AG09319 (cell line): Measurements from ENCODE around the gene KAT2B.
A peak's percentile ranks its signal among the peaks of the same experiment; 100 is the strongest.

Source experiments
- DNase-seq: peaks from one replicate; pipeline ENCODE4 v3.0.0-alpha.2; 2010; ENCODE audit warnings: low read depth; ENCODE audit errors: extremely low read depth
- TF ChIP-seq, protein P1 (sequence below): IDR thresholded peaks from 2 replicates; pipeline ENCODE4 v1.5.1; 2011; ENCODE audit warnings: low read depth, mild to moderate bottlenecking, inconsistent platforms, low read length, moderate library complexity

Gene KAT2B

DNA sequence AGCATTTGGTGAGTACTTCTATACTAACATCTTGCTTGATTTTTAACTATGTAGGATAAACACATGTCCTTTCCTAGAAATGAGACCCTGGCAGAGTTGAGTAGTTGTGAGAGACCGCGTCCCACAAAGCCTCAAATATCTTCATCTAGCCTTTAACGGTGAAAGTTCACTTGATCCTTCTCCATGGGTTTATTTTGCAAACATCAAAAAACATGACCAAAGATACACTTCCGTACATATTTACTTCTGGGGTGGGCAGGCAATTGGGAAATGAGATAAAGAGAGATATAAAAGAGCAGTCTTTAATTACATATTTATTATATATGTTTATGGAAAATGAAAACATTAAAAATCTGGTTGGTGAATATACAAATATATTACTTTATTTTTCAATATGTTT, 5.2 kb upstream of the KAT2B start:
- TF ChIP-seq, protein P1, sequence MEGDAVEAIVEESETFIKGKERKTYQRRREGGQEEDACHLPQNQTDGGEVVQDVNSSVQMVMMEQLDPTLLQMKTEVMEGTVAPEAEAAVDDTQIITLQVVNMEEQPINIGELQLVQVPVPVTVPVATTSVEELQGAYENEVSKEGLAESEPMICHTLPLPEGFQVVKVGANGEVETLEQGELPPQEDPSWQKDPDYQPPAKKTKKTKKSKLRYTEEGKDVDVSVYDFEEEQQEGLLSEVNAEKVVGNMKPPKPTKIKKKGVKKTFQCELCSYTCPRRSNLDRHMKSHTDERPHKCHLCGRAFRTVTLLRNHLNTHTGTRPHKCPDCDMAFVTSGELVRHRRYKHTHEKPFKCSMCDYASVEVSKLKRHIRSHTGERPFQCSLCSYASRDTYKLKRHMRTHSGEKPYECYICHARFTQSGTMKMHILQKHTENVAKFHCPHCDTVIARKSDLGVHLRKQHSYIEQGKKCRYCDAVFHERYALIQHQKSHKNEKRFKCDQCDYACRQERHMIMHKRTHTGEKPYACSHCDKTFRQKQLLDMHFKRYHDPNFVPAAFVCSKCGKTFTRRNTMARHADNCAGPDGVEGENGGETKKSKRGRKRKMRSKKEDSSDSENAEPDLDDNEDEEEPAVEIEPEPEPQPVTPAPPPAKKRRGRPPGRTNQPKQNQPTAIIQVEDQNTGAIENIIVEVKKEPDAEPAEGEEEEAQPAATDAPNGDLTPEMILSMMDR, result no peak
- DNase-seq, result no peak

DNA sequence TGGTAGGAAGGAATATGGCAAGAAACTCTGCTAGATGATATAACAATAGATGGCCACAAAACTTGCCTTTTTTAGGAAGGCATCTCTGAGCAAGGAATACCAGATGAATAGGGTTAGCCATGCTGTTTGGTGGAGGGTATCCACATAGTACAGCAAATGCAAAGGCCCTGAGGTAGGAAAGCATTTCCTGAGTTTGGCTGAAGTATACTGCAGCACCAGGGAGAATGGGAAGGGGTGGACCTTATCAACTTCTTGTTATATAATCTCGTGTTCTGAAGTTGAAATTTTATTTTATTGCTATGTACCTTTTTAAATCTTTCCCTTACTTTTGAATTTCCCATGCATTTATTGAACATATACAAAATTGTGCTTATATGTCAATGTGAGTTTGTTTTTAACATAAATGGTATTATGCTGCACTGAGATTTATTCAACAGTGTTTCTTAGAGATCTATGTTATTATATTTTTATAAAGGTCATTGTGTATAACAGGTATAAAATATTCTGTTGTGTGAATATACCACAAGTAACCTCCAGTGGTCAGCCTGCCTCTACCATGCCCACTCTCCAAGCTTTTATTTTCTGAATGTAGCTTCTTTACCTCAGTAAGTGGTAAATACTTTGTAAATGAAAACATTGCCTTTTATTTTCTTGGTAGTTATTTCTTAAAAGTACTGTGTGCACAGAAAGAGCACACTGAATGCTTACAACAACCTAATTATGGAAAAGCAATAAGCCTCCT, 2.8 kb upstream of the KAT2B start:
- TF ChIP-seq, protein P1, result no peak; the same call in 1 of the 2 replicates

DNA sequence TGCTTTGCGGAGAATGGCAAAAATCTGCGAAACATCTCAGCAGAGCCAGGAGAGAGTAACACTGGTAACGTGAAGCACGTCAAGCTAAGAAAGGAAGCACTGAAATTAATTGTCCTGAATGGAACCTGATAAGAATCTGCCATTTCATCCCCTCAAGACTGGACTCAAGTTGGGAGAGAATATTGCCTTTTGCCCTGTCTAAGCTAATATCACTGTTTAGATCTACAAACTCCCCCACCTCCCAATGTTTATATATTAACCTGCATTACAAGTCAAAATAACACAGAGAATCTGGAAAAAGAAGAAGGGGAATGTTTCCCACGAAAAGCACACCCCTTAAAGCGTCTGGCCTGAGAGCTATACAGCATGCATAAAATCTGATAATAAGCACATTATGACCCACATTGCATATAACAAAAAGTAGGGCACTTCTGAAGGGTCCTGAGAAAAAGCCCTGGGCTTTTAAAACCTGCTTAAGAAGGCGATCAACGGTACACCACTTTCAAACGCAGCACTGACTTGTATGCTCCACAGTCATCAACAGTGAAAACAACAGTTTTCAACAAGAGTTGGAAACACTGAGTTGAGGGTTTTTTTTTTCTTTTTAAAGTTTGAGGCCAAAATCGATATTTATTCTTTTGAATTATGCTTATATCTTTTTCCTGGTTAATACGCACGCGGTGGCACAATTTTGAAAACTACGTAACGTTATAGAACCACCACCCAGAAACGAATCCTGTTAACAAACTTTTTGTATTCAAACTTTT, 1.4 kb upstream of the KAT2B start:
- TF ChIP-seq, protein P1, result no peak
- DNase-seq, result no peak

More for the DNA sequence above, 2.8 kb upstream of the KAT2B start:
- no peak for DNase-seq

DNA sequence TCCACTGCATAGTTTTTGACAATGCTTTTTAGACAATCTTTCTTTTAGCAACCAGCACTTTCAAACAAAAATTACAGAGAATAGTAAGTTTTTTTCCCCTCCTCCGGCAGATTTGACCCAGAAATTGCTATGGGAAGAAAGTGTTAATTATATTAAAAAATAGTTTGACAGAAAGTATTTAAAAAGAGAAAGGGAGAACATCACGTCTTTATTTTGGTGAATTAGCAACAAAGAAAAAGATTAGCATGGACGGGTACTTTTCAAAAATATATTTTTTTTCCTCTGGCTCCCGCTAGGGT, 831 bp upstream of the KAT2B start:
- TF ChIP-seq, protein P1, result no peak
- no peak for DNase-seq

DNA sequence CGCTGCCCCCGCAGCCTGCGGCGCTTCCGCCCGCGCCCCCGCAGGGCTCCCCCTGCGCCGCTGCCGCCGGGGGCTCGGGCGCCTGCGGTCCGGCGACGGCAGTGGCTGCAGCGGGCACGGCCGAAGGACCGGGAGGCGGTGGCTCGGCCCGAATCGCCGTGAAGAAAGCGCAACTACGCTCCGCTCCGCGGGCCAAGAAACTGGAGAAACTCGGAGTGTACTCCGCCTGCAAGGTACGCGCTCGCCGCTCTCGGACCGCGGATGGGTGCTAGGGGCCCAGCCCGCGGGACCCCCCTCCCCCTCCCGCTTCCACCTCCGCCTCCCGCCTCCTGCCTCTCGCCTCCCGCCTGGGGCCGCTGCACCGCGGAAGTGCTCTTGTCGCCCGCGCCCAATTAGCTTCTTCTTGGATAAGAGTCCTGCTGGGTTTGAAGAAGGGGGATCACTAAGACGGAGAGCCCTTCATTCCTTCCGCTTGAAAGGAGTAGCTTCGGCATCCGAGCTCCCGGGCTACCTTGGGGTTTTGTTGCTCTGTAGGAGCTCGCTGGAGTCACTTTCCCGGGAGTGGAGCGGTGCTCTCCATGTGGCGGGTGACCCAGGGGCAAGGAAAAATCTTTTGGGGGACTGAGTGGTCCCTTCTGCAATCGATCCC, 426 bp downstream of the KAT2B start:
- TF ChIP-seq, protein P1, result peak; percentile 33
- DNase-seq, result no peak

DNA sequence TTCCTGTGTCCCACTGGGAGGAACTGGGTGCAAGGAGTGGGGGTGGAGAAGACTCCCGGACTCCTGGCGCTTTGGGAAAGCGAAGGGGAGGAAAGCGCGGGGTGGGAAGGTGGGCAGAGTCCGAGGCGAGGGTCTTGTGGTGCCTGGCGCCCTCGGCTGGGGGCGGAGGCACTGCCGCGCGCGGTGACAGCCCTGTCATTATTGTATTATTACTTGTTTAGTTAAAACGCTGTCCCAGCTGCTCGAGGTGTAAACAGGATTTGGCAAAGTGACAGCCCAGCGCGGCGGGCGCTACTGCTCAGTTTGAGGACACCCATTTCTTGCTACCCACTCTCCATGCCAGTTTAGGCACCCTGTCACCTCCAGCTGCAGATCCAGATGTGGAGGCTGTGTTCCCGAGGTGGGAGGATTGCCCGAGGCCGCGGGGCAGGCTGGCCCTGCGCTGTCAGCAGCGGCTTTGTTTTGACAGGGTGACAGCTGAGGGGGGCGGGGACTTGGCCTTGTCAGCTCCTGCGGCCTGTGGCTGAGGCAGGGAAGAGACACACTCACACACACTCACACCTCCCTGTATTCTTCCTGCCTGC, 1.0 kb downstream of the KAT2B start:
- TF ChIP-seq, protein P1, result no peak
- DNase-seq, result no peak
